PC-3 (cell line): ENCODE data around the gene TIAM1. TPM values are rescaled to one million over a fixed set of nuclear protein-coding genes. Genes with fewer than 3 reads are reported as not detected.

Experiments used
- ATAC-seq: fragments of 200-7000 bp; cut with Tn5 transposase; 2 replicates; pipeline ENCODE4 v1.9.1; 2020; ENCODE audit warnings: mild to moderate bottlenecking, moderate library complexity
- BruUV-seq: library from RNA; stranded (reverse); fragments of 400-500 nt; replicated peaks from 2 replicates; lab custom pipeline; 2021; lab: Mats Ljungman, UMichigan
- CTCF ChIA-PET: fragments of 300-600 bp; sonication (Branson Sonifier 250); formaldehyde crosslinking; loops from one replicate; lab custom pipeline; 2022; ENCODE audit warnings: antibody characterized with exemption; lab: Charles Lee
- POLR2A ChIA-PET: fragments of 300-600 bp; sonication (Branson Sonifier 250); formaldehyde crosslinking; loops from one replicate; lab custom pipeline; 2022; ENCODE audit warnings: antibody characterized with exemption; ENCODE audit not compliant: unreplicated experiment; lab: Charles Lee
- DNase-seq: peaks from one replicate; pipeline ENCODE4 v3.0.0-alpha.2; 2015
- H2AFZ ChIP-seq: fragments of 300-600 bp; sonication (generic); 2 replicates; pipeline ENCODE4 v1.6.0; 2016; ENCODE audit warnings: antibody characterized with exemption, low read length
- H3F3A ChIP-seq: fragments of 300-600 bp; sonication (generic); one replicate; pipeline ENCODE4 v1.6.0; 2017; ENCODE audit warnings: antibody characterized with exemption, low read length, control low read depth, mild to moderate bottlenecking; ENCODE audit not compliant: unreplicated experiment
- H3K27ac ChIP-seq: fragments of 300-600 bp; sonication (generic); 2 replicates; pipeline ENCODE4 v1.5.1; 2016; ENCODE audit warnings: mild to moderate bottlenecking, low read length
- H3K27me3 ChIP-seq: fragments of 300-600 bp; sonication (generic); 2 replicates; pipeline ENCODE4 v1.6.1; 2016; ENCODE audit warnings: low read length, mixed read lengths
- H3K36me3 ChIP-seq: fragments of 300-600 bp; sonication (generic); 2 replicates; pipeline ENCODE4 v1.6.1; 2016; ENCODE audit warnings: low read depth, mixed run types, low read length, mixed read lengths
- H3K4me1 ChIP-seq: fragments of 300-600 bp; sonication (generic); 2 replicates; pipeline ENCODE4 v1.5.1; 2016; ENCODE audit warnings: low read length; ENCODE audit not compliant: insufficient read depth
- H3K4me2 ChIP-seq: fragments of 300-600 bp; sonication (generic); 2 replicates; pipeline ENCODE4 v1.6.0; 2016; ENCODE audit warnings: low read length
- H3K4me3 ChIP-seq: fragments of 300-600 bp; sonication (generic); 2 replicates; pipeline ENCODE4 v1.5.1; 2016; ENCODE audit warnings: mild to moderate bottlenecking, low read length, mixed read lengths
- H3K79me2 ChIP-seq: fragments of 300-600 bp; sonication (generic); 2 replicates; pipeline ENCODE4 v1.6.1; 2017; ENCODE audit warnings: low read length, mixed read lengths
- H3K9ac ChIP-seq: fragments of 300-600 bp; sonication (generic); 2 replicates; pipeline ENCODE4 v1.6.0; 2016; ENCODE audit warnings: mild to moderate bottlenecking, low read length
- H3K9me2 ChIP-seq: fragments of 300-600 bp; sonication (generic); replicated peaks from 2 replicates; pipeline ENCODE4 v1.6.1; 2016; ENCODE audit warnings: mixed run types, low read length, mixed read lengths
- H3K9me3 ChIP-seq: fragments of 300-600 bp; sonication (generic); 2 replicates; pipeline ENCODE4 v1.6.1; 2016; ENCODE audit warnings: low read length, mixed read lengths
- H4K20me1 ChIP-seq: fragments of 300-600 bp; sonication (generic); 2 replicates; pipeline ENCODE4 v1.6.1; 2016; ENCODE audit warnings: low read length, mixed read lengths
- CTCF ChIP-seq: fragments of 300-600 bp; sonication (generic); conservative IDR thresholded peaks from 2 replicates; pipeline ENCODE4 v1.5.1; 2017; ENCODE audit warnings: antibody characterized with exemption, low read depth, mild to moderate bottlenecking, low read length
- EZH2 ChIP-seq: fragments of 300-600 bp; sonication (generic); IDR thresholded peaks from one replicate; pipeline ENCODE4 v1.6.1; 2017; ENCODE audit warnings: antibody characterized with exemption, mild to moderate bottlenecking, low read length; ENCODE audit not compliant: unreplicated experiment
- EZH2phosphoT487 ChIP-seq: fragments of 300-600 bp; sonication (generic); IDR thresholded peaks from 2 replicates; pipeline ENCODE4 v1.6.1; 2018; ENCODE audit warnings: mild to moderate bottlenecking, antibody characterized with exemption, low read length, borderline replicate concordance
- intact Hi-C: fragments of 100-400 bp; cut with micrococcal nuclease; formaldehyde crosslinking; loops from 2 replicates; pipeline ENCODE4 v1.9.0; 2023
- total RNA-seq: library from RNA; depleted of rRNA; stranded (reverse); fragments of >200 nt; gene quantifications from 2 replicates; pipeline ENCODE4 v1.2.3, GENCODE V29; 2014

TIAM1 gene
- total RNA-seq, 1 experiment from 2014 or later = 19.1 TPM

- ChIA-PET POLR2A (no interaction called here), CTCF (no interaction called here)
- Histone ChIP-seq H2AFZ (no peak overlapping the region), H3K27ac (no peak overlapping the region), H3K79me2 (no peaks in the 10 kb centered on the region), H3K4me3 (no peak overlapping the region), H4K20me1 (no peaks in the 10 kb centered on the region), H3K4me1 (no peaks in the 10 kb centered on the region), H3K27me3 (peaks cover 52% of the 10 kb centered on the region), H3K9me2 (no peaks in the 10 kb centered on the region), H3K9me3 (no peaks in the 10 kb centered on the region), H3K9ac (no peak overlapping the region), H3K4me2 (no peak overlapping the region), H3F3A (no peaks in the 10 kb centered on the region), H3K36me3 (no peaks in the 10 kb centered on the region)
- DNase-seq (no peak), ATAC-seq (no peak)
- TF ChIP-seq EZH2phosphoT487 = no peak
- TF ChIP-seq CTCF = no peak
- TF ChIP-seq EZH2 = no peak
- BruUV-seq = no TSS peak
- intact Hi-C loops = no loop called here
Observed at GRCh38 chr21:31078216-31078615, 265.8 kb downstream of the TIAM1 start.

- Histone ChIP-seq H4K20me1 (0 out of 2 replicates have a peak, but pooled peaks cover 3% of the 10 kb centered on the region), H3F3A (no peaks in the 10 kb centered on the region), H3K4me2 (no peak overlapping the region), H3K36me3 (no peaks in the 10 kb centered on the region), H3K27me3 (peaks cover 55% of the 10 kb centered on the region), H3K79me2 (no peaks in the 10 kb centered on the region), H3K27ac (no peak overlapping the region), H3K4me3 (no peak overlapping the region), H2AFZ (no peak overlapping the region), H3K4me1 (no peaks in the 10 kb centered on the region), H3K9me3 (no peaks in the 10 kb centered on the region), H3K9ac (no peak overlapping the region), H3K9me2 (no peaks in the 10 kb centered on the region)
- no TSS peak for BruUV-seq
- DNase-seq (no peak), ATAC-seq (no peak)
- ChIA-PET POLR2A (no interaction called here), CTCF (no interaction called here)
- intact Hi-C loops = no loop called here
- no peak for TF ChIP-seq EZH2
- no peak for TF ChIP-seq EZH2phosphoT487
- TF ChIP-seq CTCF = no peak
Observed at GRCh38 chr21:31075848-31076247, 268.2 kb downstream of the TIAM1 start.

- no peak for DNase-seq
- H3K27ac ChIP-seq = no peak overlapping the region
- H3K9ac ChIP-seq = no peak overlapping the region
- BruUV-seq = no TSS peak
- intact Hi-C loops = no loop called here
- no peaks in the 10 kb centered on the region for H3K4me1 ChIP-seq
- H3K79me2 ChIP-seq = no peaks in the 10 kb centered on the region
- ATAC-seq = no peak
- H3F3A ChIP-seq = no peaks in the 10 kb centered on the region
- peaks cover 56% of the 10 kb centered on the region for H3K27me3 ChIP-seq
- no peak overlapping the region for H2AFZ ChIP-seq
- TF ChIP-seq EZH2 = no peak
- no peaks in the 10 kb centered on the region for H3K9me2 ChIP-seq
- no peaks in the 10 kb centered on the region for H3K36me3 ChIP-seq
- H3K9me3 ChIP-seq = no peaks in the 10 kb centered on the region
- 0 out of 2 replicates have a peak, but pooled peaks cover 5% of the 10 kb centered on the region for H4K20me1 ChIP-seq
- no peak overlapping the region for H3K4me2 ChIP-seq
- H3K4me3 ChIP-seq = no peak overlapping the region
- CTCF ChIA-PET = no interaction called here
- POLR2A ChIA-PET = no interaction called here
Observed at GRCh38 chr21:31072533-31072932, 271.5 kb downstream of the TIAM1 start.
